Measurements from ENCODE around the gene CACNA1D. TPM values are rescaled to one million over a fixed set of nuclear protein-coding genes. Genes with fewer than 3 reads are reported as not detected.

Gene CACNA1D
- polyA plus RNA-seq, 1 donor (not counting 4 experiments of a cell fraction or from before 2014, with no cell fraction given) = 0.20 TPM

DNA sequence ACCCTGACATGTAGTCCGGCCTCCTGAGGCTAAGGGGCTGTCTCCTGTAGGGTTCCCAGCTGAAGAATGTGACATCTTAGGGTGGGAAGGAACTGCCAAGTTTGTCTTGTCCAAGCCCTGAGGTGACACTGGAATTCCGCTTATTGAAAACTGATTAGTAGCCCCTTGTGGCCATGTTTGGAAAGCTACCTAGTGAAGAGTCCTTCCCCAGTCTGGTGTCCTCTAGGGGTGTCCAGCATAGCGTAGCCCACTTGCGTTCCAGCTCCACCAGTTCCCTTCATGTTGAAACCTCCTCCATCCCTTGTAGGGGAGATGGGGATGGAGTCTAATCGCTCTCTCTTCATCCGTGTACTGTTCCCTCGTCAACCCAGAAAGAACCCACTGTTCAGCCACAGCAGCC lies 272.3 kb downstream of the CACNA1D start:
- Histone ChIP-seq H3K27ac (ENCODE audit: control insufficient read depth, insufficient read depth, low read length) (no peak overlapping the region), H4K20me1 (ENCODE audit: control insufficient read depth, extremely low read depth, insufficient read depth, low read length) (no peaks in the 10 kb centered on the region), H3K36me3 (ENCODE audit: control insufficient read depth in 2 of 2, extremely low read depth in 1 of 2, insufficient read depth in 2 of 2, low read length in 2 of 2) (no peaks in the 10 kb centered on the region), H2AFZ (ENCODE audit: control insufficient read depth, low read length) (no peak overlapping the region), H3K4me1 (ENCODE audit: control insufficient read depth, extremely low read depth, insufficient read depth, low read length) (no peaks in the 10 kb centered on the region), H3K4me3 (ENCODE audit: control insufficient read depth in 2 of 3, extremely low read depth in 1 of 3, insufficient read depth in 2 of 3, low read depth in 1 of 3, low read length in 3 of 3) (no peak overlapping the region), H3K9me1 (ENCODE audit: control insufficient read depth, extremely low read depth, insufficient read depth, low read length) (no peaks in the 10 kb centered on the region), H3K79me2 (ENCODE audit: control insufficient read depth, insufficient read depth, low read length) (no peaks in the 10 kb centered on the region), H3K9me3 (ENCODE audit: control insufficient read depth, low read depth, low read length) (no peaks in the 10 kb centered on the region), H3K9ac (ENCODE audit: control insufficient read depth, extremely low read depth, insufficient read depth, low read length) (no peak overlapping the region), H3K27me3 (ENCODE audit: control insufficient read depth, extremely low read depth, insufficient read depth, low read length) (no peaks in the 10 kb centered on the region), H3K4me2 (ENCODE audit: control insufficient read depth, extremely low read depth, insufficient read depth, low read depth, low read length) (no peak overlapping the region)
- FAIRE-seq = no peak
- dilution Hi-C loops (cut with MboI; ENCODE audit: extremely low pct_ligation_motif_present, low sequenced_read_pairs) = no loop called here
- no peak for DNase-seq (ENCODE audit: low read depth, low spot score)
- TF ChIP-seq, protein P1, sequence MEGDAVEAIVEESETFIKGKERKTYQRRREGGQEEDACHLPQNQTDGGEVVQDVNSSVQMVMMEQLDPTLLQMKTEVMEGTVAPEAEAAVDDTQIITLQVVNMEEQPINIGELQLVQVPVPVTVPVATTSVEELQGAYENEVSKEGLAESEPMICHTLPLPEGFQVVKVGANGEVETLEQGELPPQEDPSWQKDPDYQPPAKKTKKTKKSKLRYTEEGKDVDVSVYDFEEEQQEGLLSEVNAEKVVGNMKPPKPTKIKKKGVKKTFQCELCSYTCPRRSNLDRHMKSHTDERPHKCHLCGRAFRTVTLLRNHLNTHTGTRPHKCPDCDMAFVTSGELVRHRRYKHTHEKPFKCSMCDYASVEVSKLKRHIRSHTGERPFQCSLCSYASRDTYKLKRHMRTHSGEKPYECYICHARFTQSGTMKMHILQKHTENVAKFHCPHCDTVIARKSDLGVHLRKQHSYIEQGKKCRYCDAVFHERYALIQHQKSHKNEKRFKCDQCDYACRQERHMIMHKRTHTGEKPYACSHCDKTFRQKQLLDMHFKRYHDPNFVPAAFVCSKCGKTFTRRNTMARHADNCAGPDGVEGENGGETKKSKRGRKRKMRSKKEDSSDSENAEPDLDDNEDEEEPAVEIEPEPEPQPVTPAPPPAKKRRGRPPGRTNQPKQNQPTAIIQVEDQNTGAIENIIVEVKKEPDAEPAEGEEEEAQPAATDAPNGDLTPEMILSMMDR (optimal IDR thresholded peaks at IDR 0.05 in 1 of 3, IDR thresholded peaks at IDR 0.05 in 1 of 3, conservative IDR thresholded peaks at IDR 0.05 in 1 of 3; ENCODE audit: extremely low read depth in 1 of 3, insufficient read depth in 2 of 3, low read length in 3 of 3) = no peak
- TF ChIP-seq EZH2 (IDR thresholded peaks at IDR 0.05; ENCODE audit: low read length) = no peak

DNA sequence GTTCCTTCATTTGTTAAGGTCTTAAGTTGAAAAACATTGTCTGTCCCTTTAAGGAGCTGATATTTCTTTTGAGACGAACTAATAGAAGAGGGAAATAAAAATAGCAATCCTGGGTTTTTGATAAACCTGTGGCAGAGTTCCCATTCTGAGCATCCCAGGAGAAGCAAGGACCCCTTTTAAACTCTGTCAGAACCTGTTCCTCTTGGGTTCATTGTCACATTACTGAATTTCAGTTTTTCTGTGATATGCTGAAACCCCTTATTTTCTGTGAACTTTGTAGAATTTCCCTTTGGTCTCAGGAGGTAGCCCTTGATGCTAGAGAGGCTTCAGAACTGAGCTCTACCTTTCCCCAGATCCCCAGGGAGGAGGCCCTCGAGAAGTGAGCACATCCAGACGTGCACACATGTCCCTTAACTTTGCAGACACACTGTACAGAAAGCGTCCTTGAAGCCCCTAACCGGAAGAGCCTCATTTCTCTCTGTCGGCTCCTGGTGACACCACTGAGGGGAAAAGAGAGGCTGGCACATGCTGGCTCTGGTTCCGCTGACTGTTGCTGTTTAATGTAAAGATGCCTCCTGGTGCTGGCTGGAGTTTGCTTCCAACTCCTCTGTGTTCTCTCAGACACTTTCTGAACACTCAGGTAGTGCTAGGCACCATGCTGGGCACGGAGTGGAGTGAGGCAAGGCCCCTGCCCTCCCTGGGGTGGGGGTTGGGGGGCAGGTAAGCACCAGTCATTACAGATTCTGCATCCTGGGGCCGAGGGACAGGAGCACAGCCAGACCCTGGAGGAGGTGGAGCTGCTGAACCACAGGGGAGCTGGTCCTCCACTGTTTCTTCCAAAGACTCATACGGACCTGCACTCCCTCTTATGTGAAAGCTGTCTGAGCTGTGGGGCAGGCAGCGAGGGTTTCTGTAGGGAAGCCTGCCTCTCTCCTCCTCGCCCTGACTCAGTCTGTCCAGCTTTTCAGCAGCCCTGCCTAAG lies 274.4 kb downstream of the CACNA1D start:
- dilution Hi-C loops (cut with MboI; ENCODE audit: extremely low pct_ligation_motif_present, low sequenced_read_pairs) = no loop called here
- FAIRE-seq = no peak

More for the DNA sequence above, 274.4 kb downstream of the CACNA1D start:
- Histone ChIP-seq H3K4me2 (ENCODE audit: control insufficient read depth, extremely low read depth, insufficient read depth, low read depth, low read length) (no peak overlapping the region), H3K27ac (ENCODE audit: control insufficient read depth, insufficient read depth, low read length) (no peak overlapping the region), H3K9ac (ENCODE audit: control insufficient read depth, extremely low read depth, insufficient read depth, low read length) (no peak overlapping the region), H3K9me3 (ENCODE audit: control insufficient read depth, low read depth, low read length) (no peaks in the 10 kb centered on the region), H3K9me1 (ENCODE audit: control insufficient read depth, extremely low read depth, insufficient read depth, low read length) (no peaks in the 10 kb centered on the region), H3K79me2 (ENCODE audit: control insufficient read depth, insufficient read depth, low read length) (no peaks in the 10 kb centered on the region), H4K20me1 (ENCODE audit: control insufficient read depth, extremely low read depth, insufficient read depth, low read length) (no peaks in the 10 kb centered on the region), H3K27me3 (ENCODE audit: control insufficient read depth, extremely low read depth, insufficient read depth, low read length) (no peaks in the 10 kb centered on the region), H3K36me3 (ENCODE audit: control insufficient read depth in 2 of 2, extremely low read depth in 1 of 2, insufficient read depth in 2 of 2, low read length in 2 of 2) (no peaks in the 10 kb centered on the region), H3K4me1 (ENCODE audit: control insufficient read depth, extremely low read depth, insufficient read depth, low read length) (no peaks in the 10 kb centered on the region), H3K4me3 (ENCODE audit: control insufficient read depth in 2 of 3, extremely low read depth in 1 of 3, insufficient read depth in 2 of 3, low read depth in 1 of 3, low read length in 3 of 3) (no peak overlapping the region), H2AFZ (ENCODE audit: control insufficient read depth, low read length) (no peak overlapping the region)
- TF ChIP-seq, protein P1 (optimal IDR thresholded peaks at IDR 0.05 in 1 of 3, IDR thresholded peaks at IDR 0.05 in 1 of 3, conservative IDR thresholded peaks at IDR 0.05 in 1 of 3; ENCODE audit: extremely low read depth in 1 of 3, insufficient read depth in 2 of 3, low read length in 3 of 3) = no peak
- no peak for TF ChIP-seq EZH2 (IDR thresholded peaks at IDR 0.05; ENCODE audit: low read length)
- no peak for DNase-seq (ENCODE audit: low read depth, low spot score)
